Right lobe of liver (tissue), 6 donors: ENCODE measurements around the gene ZNF592. TPM values are rescaled to one million over a fixed set of nuclear protein-coding genes. Genes with fewer than 3 reads are reported as not detected.

Experiments
- ATAC-seq, 4 donors: fragments of 200-7000 bp; cut with Tn5 transposase; one replicate each; pipeline ENCODE4 v1.9.1; 2020; ENCODE audit warnings: mild to moderate bottlenecking in 4 of 4, moderate library complexity in 4 of 4
- DNase-seq, 3 donors: peaks; one replicate each; pipeline ENCODE4 v3.0.0-alpha.2; 2020
- H3K27ac ChIP-seq, 3 donors: fragments of 200-600 bp; one replicate each; pipeline ENCODE4 v1.8.0; 2022
- H3K27me3 ChIP-seq, 2 donors: fragments of 200-600 bp; one replicate each; pipeline ENCODE4 v1.8.0; 2022
- H3K36me3 ChIP-seq, 4 donors: fragments of 200-600 bp; sonication (generic) in 1 of 4; one replicate each; pipeline versions ENCODE4 v1.5.1 to v1.8.0; 2017 to 2022; ENCODE audit warnings: control low read depth in 1 of 4
- H3K4me1 ChIP-seq, 4 donors: fragments of 200-600 bp; sonication (generic) in 1 of 4; one replicate each; pipeline versions ENCODE4 v1.5.1 to v1.8.0; 2017 to 2022; ENCODE audit warnings: control low read depth in 1 of 4
- H3K4me3 ChIP-seq, 3 donors: fragments of 200-600 bp; one replicate each; pipeline ENCODE4 v1.8.0; 2022
- H3K9me3 ChIP-seq, 4 donors: fragments of 200-600 bp; sonication (generic) in 1 of 4; one replicate each; pipeline versions ENCODE4 v1.5.1 to v1.8.0; 2017 to 2022; ENCODE audit warnings: control low read depth in 1 of 4
- POLR2A ChIP-seq: fragments of 450-650 bp; IDR thresholded peaks from one replicate; pipeline ENCODE4 v1.6.1; 2017; ENCODE audit warnings: antibody characterized with exemption, mild to moderate bottlenecking
- WGBS: methylation state at CpG from one replicate; pipeline ENCODE4 v1.1.6; 2018; ENCODE audit warnings: low coverage, low lambda C conversion rate; ENCODE audit not compliant: insufficient coverage; ENCODE audit errors: missing lambda C conversion rate; 5-methylcytosine and 5-hydroxymethylcytosine counted together
- intact Hi-C, 2 donors: fragments of 100-400 bp; cut with DNase I; formaldehyde crosslinking; loops; one replicate each; pipeline versions ENCODE4 v1.11.2 to v1.14.1; 2022
- total RNA-seq, 6 experiments: library from RNA; depleted of rRNA in 2 of 6; stranded (reverse); fragments of >200 nt in 2 of 6; fragmentation: NEBNext Ultra II Directional in 3 of 6; extraction: Animal tissue kit (Norgen Biotek cat#: 25700) in 3 of 6; gene quantifications; one replicate each; pipeline versions ENCODE4 v1.1.0 to v1.2.4, GENCODE V29; 2016 to 2023
- TF ChIP-seq, protein P1 (sequence below), 4 donors: fragments of 200-600 bp in 3 of 4; fragments of 450-650 bp in 1 of 4; IDR thresholded peaks; one replicate each; pipeline versions ENCODE4 v1.5.1 to v1.8.0; 2016 to 2022; ENCODE audit warnings: antibody characterized with exemption in 4 of 4, mild to moderate bottlenecking in 2 of 4
- donor health status: DM: no; HTN: yes; CAD: no.
- donor health status: DM: no; HTN: no; CAD: no.
- donor health status: DM: no; HTN: no; CAD: no.
- donor health status: DM: no; HTN: yes; CAD: no.
- donor health status: DM: no; HTN: yes; CAD: no.

The ZNF592 gene
- total RNA-seq, 6 experiments from 2014 or later = 10.8 to 13.2 (median 12.1) TPM

DNA sequence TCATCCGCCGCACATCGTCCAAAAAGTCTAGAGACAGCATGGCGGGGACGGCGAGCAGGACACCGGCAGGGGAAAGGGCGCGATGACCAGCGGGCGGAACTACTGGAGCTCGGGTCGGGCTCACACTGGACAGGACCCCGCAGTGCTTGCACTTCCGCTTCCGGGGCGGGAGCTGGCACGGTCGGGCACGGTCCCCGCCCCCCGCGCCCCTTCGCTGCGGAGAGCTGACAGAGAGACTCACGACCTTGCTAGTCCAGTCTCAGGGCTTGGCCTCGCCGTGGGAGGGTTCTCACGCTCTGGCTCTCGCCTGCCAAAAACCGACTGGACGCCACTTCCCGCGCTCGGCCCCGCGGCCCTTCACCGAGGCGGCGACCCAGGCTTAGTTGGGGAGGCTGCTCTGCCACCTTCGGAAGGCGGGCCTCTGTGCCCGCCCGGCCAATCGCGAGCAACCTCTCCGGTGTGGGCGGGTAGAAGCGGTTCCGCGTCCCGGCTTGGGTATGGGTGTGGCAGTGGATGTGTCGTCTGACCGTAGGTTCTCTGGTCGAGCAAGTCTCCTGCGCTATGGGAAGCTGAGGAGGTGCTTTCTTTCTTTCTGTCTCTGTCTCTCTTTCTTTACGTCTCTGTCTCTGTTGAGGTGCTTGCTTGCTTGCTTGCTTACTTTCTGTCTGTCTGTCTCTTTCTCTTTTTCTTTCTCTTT is 32.2 kb upstream of the ZNF592 start, which contains the start of gene SEC11A:
TSS of gene SEC11A (minus strand) at position 104 of the 697 bp plus-strand sequence. CDS start at position 40, 64 bp downstream.
- DNase-seq (peak; percentile 97 to 98 (median 97)), ATAC-seq (peak; percentile 96 to 99 (median 97))
- Histone ChIP-seq H3K4me1 (peaks cover 0 to 15% (median 5%) of the 10 kb centered on the region in 4 donors), H3K36me3 (peaks cover 0 to 2% (median 0%) of the 10 kb centered on the region in 4 donors), H3K27me3 (no peaks in the 10 kb centered on the region), H3K4me3 (peak within 1 kb of the TSS; percentile 77 to 88 (median 86)), H3K9me3 (no peaks in the 10 kb centered on the region), H3K27ac (peak within 1 kb of the TSS; percentile 60 to 89 (median 80))
- TF ChIP-seq, protein P1, sequence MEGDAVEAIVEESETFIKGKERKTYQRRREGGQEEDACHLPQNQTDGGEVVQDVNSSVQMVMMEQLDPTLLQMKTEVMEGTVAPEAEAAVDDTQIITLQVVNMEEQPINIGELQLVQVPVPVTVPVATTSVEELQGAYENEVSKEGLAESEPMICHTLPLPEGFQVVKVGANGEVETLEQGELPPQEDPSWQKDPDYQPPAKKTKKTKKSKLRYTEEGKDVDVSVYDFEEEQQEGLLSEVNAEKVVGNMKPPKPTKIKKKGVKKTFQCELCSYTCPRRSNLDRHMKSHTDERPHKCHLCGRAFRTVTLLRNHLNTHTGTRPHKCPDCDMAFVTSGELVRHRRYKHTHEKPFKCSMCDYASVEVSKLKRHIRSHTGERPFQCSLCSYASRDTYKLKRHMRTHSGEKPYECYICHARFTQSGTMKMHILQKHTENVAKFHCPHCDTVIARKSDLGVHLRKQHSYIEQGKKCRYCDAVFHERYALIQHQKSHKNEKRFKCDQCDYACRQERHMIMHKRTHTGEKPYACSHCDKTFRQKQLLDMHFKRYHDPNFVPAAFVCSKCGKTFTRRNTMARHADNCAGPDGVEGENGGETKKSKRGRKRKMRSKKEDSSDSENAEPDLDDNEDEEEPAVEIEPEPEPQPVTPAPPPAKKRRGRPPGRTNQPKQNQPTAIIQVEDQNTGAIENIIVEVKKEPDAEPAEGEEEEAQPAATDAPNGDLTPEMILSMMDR (IDR thresholded peaks at IDR 0.05) = peak in 1 of 4 donors; percentile 21
- peak; percentile 83 for TF ChIP-seq POLR2A
- WGBS = 0% methylated on average over 9 of the region's 57 CpGs
- intact Hi-C loops = loop anchor here in 1 of 2 donors (10.0 kb wide), 1 partner anchor 61 kb away; the partner anchor contains the start of genes NMB and WDR73

GRCh38 chr15:84721371-84721770 is 27.0 kb upstream of the ZNF592 start:
- H3K27ac ChIP-seq = no peak overlapping the region
- no peak overlapping the region for H3K4me3 ChIP-seq
- DNase-seq (no peak), ATAC-seq (no peak)
- no peaks in the 10 kb centered on the region for H3K4me1 ChIP-seq
- TF ChIP-seq POLR2A = no peak
- TF ChIP-seq, protein P1 (IDR thresholded peaks at IDR 0.05) = no peak
- H3K36me3 ChIP-seq = no peaks in the 10 kb centered on the region
- H3K27me3 ChIP-seq = no peaks in the 10 kb centered on the region
- WGBS = 69% methylated on average over 2 of the region's 2 CpGs
- intact Hi-C loops = no loop called here
- H3K9me3 ChIP-seq = no peaks in the 10 kb centered on the region

- Histone ChIP-seq H3K36me3 (no peaks in the 10 kb centered on the region), H3K4me1 (no peaks in the 10 kb centered on the region), H3K27me3 (no peaks in the 10 kb centered on the region), H3K27ac (no peak overlapping the region), H3K4me3 (no peak overlapping the region), H3K9me3 (no peaks in the 10 kb centered on the region)
- TF ChIP-seq, protein P1 (IDR thresholded peaks at IDR 0.05) = no peak
- no peak for TF ChIP-seq POLR2A
- intact Hi-C loops = no loop called here
- DNase-seq (no peak), ATAC-seq (no peak)
- 80% methylated on average over 1 of the region's 2 CpGs for WGBS
Measured at GRCh38 chr15:84722628-84723027, 25.8 kb upstream of the ZNF592 start.

- no peaks in the 10 kb centered on the region for H3K27me3 ChIP-seq
- no peak for TF ChIP-seq POLR2A
- TF ChIP-seq, protein P1 (IDR thresholded peaks at IDR 0.05) = no peak
- DNase-seq (no peak), ATAC-seq (peak; percentile 70 to 82 (median 80))
- 57% methylated on average over 1 of the region's 1 CpG for WGBS
- H3K4me3 ChIP-seq = no peak overlapping the region
- H3K36me3 ChIP-seq = no peaks in the 10 kb centered on the region
- no peaks in the 10 kb centered on the region for H3K9me3 ChIP-seq
- intact Hi-C loops = no loop called here
- no peaks in the 10 kb centered on the region for H3K4me1 ChIP-seq
- peak overlapping the region in 1 of 3 donors; percentile 29 for H3K27ac ChIP-seq
Measured at GRCh38 chr15:84725001-84725491, 23.3 kb upstream of the ZNF592 start.
